GM15510 (cell line): Measurements from ENCODE around the gene ATP1A1.

Source experiments
- POLR2A ChIP-seq: IDR thresholded peaks from 3 replicates; pipeline ENCODE4 v1.6.1; 2011; ENCODE audit warnings: borderline replicate concordance; ENCODE audit not compliant: insufficient read length; ENCODE audit errors: extremely low read depth

The ATP1A1 gene

DNA sequence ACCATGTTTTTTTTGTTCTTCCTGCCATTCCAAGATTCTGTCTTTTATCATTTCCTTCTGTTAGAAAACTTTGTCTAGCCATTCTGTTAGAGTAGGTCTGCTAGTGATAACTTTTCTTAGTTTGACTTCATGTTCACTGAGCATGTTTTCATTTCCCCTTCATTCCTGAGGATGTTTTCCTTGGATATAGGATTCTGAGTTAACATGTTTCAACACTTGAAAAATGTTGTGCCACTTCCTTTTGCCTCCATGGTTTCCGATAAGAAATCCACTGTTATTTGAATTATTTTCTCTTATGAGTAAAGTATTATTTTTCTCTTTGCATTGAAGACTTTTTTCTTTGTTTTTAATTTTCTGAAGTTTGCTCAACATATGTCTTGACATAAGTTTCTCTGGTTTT lies 66.7 kb downstream of the ATP1A1 start:
- TF ChIP-seq POLR2A: no peak

DNA sequence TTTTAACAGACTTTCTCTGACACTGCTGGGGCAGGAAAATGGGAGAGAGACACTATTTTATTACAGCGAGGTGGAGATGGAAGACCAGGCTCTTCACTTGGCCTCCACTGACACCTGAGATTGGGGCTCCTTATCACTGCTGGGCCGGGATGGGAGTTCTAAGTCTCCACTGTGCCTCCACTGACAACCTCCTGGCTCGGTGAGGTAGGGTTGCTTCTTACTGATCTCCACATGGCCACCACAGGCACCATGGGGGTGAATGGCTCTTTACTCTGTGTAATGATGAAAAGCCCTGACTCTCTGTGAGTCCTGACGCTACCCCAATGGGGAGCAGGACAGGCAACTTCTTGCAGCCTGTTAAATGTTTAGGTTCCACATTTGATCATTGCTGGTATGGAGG lies 67.7 kb downstream of the ATP1A1 start:
- no peak for TF ChIP-seq POLR2A

DNA sequence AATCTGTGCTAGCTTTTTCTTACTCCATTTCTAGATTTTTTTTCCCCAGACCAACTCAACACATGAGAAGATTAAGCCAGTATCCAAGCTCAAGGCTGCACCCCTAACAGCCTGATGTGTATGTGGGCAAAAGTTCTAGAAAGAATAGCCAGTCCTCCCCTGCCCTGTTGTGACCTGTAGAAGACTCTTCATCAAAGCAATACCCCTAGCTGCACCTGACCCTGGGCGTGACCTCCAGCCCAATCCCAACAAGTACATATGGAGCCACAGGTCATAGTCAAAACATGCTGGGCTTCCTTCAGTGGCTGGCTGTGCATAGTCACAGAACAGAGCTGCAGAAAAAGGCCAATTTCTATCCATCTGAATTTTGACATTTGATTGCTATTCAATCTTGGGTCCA lies 72.5 kb downstream of the ATP1A1 start:
- no peak for TF ChIP-seq POLR2A

DNA sequence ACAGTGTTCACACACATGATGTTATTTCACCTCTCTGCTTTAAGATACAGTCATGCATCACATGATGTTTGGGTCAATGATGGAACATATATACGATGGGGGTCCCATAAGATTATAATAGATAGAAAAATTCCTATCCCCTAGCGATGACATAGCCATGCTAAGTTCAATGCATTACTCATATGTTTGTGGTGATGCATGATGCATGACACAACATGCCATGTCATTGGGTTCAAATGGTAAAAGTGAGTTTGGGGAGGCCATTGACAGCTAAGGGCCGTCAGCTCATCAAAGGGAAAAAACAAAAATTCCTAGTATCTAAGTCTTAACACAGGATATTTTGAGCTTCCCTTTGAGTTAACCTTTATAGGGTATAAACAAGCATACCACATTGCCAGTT lies 73.6 kb downstream of the ATP1A1 start:
- TF ChIP-seq POLR2A: no peak

DNA sequence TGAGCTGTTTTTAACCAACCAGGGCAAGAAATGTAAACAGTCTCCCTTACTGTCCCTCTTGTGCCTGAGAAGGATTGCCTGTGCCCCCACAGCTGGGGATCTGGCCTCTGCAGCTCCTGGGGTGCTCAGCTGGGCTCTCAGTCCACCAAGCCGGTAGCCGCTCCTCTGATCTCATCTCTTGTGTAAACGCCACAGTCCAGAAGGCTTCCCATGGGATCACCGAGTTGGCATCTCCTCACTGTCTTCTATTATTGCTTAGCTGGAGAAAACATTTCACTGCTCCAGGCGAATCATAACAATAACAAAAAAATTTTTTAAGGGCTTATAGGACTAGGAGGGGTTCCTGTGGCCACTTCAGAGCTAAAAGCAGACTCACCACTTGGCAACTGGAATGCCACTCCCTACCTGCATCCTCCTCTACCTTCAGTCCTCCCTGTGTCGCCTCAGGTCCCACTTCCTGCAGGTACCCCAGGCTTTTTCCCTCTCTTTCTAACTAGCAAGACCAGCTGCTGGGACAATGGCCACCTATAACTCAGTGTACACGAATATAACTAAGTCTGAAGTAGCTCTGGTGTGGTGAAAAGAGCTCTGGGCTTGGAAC lies 75.8 kb downstream of the ATP1A1 start:
- TF ChIP-seq POLR2A: no peak

DNA sequence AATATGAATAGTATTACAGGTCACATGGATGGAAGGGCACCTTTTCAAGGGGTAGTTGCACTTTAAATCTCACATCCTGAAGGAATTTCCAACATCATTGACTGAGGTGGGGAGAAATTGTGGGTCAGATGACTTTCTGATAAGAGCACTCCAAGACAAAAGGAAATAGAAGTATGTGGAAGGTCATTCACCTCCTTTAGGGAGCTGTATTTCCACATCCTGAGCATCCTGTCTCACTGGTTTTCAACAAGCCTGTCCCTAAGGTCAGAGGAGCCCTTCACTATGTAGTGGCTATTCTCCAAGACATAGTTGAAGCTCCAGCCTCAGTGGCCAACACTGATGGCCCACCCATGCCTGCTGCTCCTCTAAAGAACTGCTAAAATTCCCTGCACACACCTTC lies 76.5 kb downstream of the ATP1A1 start:
- no peak for TF ChIP-seq POLR2A

DNA sequence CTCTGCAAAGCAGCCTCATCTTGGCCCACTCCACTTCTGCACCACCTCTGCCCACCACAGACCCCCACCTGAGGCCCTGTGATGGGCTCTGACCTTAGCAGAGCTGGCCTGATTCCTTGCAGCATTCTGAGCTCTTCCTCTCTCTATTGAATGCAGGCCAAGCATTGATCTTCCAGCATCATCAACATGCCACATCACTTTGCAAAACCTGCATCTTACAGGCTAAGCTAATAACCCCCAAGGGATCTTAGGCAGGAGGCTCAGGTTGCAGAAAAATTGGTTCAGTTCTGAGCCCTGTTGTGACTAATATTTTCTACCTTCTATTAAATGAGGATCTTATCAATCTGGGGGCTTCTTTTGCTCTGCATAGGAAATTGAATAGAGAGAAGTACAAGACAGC lies 78.7 kb downstream of the ATP1A1 start:
- TF ChIP-seq POLR2A: no peak

DNA sequence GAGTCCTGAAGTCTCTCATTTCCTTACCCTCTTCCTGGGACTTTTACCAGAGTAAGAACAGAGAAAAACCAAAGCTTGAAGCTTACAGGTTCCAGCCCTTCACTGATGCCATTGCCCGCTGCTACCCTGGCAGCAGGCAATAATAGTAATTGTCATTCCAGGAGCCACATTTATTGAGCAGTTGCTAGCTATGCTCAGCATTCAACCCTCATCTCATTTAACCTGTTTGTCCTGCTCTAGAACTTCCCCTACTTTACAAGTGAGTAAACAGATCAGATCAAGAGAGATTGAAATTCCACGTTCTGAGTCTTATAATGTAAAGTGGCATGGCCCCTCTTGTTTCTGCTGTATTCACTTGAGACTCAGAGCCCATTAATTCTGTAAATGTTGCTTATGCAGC lies 80.4 kb downstream of the ATP1A1 start:
- TF ChIP-seq POLR2A: no peak

DNA sequence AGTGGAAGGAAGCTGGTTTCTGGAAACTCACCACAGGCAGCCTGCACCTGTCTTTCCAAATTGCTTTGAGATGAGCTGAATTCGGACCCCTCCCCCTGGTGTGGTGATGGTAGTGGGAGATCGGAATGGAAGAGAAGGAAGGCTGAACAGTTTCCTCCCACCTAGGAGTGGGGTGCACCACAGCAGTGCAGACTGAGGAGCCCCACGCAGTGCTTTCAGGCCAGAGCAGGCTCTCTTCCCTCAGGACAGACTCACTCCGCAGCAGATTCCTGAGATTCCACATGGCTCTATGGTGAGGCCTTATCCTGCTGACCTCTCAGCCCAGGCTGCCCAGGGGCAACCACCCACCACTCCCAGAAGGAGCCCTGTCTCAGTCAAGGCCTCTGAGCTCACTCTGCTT lies 80.9 kb downstream of the ATP1A1 start:
- TF ChIP-seq POLR2A: no peak
